CD4-positive, alpha-beta T cell treated with Interleukin-4 for 1 hour (primary cell): Measurements from ENCODE around the gene BCR.

Experiments used
- DNase-seq, 2 donors: peaks; one replicate each; pipeline ENCODE4 v3.0.0-alpha.2; 2020 to 2022

BCR gene

GRCh38 chr22:23202812-23203451, 22.6 kb downstream of the BCR start:
- no peak for DNase-seq

GRCh38 chr22:23203452-23204124, 23.3 kb downstream of the BCR start:
- no peak for DNase-seq

GRCh38 chr22:23204125-23204488, 23.8 kb downstream of the BCR start:
- DNase-seq: no peak

DNA sequence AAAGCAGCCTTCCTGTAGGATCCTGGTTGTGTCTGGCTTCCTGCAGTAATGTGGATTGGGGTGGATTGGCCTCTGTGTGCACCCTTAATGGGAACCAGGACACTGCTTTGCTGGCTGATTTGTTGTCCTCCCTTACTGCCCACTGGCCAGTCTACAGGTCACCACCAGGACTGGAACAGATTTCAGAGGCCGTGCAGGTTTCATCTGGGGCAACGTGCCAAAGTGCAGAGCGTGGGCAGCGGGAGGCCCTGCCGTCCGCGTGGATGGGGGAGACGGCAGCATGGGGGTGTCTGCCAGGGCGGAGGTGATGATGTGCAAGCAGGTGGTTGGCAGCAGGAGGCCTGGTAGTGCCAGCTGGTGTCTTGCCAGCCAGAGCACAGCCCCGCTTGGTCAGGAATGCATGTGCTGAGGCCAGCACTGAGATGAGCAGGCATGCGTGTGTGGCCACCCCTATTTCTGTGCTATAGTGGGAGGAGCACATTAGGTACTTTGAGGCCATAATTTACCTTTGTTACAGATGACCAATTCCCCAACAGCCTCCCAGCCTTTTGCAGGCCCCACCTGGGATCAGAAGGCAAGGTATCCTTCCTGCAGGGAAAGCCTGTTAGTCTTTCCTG, 24.3 kb downstream of the BCR start:
- no peak for DNase-seq

GRCh38 chr22:23205339-23206049, 25.2 kb downstream of the BCR start:
- no peak for DNase-seq

DNA sequence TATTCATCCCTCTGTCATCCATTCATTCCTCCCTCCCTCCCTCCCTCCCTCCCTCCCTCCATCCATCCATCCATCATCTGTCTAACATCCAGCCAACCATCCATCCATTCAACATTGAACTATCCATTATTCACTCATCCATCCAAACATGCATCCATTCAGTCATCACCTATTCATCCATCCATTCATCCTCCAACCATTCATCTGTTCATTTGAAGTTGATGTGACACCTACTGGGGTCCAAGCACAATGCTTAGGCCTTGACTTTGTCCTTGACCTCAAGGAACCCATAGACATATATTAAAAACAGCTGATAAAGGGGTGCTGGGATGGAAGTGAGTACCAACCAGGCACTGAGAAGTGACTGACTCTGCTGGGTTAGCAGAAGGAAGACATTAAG, 26.6 kb downstream of the BCR start:
- DNase-seq: no peak

- DNase-seq: peak in 1 of 2 donors; percentile 27
These were observed 27.6 kb downstream of the BCR start for GRCh38 chr22:23207729-23208393.

GRCh38 chr22:23210428-23211170, 30.3 kb downstream of the BCR start:
- DNase-seq: no peak

DNA sequence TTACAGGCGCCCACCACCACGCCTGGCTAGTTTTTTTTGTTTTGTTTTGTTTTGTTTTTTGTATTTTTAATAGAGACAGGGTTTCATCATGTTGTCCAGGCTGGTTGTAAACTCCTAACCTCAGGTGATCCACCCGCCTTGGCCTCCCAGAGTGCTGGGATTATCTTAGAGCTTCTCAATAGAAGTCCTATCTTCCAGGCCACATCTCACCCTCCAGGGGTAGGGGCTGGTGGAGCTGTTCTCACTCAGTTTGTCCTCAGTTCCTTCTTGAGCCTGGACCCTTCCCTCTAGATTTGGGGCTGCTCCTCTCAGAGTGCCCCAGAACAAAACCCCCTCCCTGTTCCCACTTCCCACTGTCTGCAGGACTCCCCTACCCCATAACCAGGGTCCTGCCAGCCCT, 31.3 kb downstream of the BCR start:
- DNase-seq: no peak

DNA sequence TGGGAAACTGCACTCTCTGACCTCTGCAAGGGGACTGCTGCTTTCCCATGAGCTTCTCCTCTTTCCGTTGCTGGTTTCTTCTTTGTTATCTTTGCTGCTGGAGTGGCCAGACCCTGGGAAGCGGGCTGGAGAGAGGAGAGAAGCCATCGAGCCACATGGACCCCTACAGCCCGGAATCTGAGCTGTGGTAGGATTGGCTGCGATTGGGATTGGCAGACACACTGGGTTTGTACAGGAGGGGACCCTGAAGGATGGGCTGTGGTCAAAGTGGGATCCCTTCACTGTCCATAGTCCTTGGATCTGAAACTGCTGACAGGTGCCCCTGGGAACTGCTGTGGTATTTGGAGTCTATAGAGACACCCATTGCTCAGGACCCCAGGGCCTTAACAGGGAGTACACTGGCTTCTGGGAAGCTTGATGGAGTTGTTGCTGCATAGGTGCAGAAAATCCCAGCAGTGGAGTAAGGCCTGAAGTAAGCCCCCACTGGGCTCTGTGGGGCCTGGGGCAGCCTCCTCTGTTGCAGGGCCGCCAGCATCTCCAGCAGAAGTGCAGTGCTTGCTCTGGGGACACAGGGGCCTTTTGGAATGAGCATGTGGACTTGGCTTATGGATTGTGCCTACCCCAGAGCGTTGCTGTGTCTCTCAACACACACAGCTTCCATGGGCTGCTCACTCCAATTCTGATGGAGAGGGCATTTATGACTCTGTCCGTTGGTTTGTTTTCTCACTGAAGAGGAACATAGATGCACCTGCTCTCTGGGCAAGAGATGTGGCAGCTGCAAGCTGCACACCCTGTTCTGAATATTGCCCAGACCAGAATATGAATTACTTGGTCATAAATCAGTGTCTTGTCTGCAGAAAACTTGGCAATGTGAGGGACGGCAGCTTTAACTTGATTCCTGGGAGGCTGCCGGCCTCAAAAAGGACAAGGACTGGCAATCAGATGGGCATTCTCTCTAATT, 32.0 kb downstream of the BCR start:
- DNase-seq: no peak

DNA sequence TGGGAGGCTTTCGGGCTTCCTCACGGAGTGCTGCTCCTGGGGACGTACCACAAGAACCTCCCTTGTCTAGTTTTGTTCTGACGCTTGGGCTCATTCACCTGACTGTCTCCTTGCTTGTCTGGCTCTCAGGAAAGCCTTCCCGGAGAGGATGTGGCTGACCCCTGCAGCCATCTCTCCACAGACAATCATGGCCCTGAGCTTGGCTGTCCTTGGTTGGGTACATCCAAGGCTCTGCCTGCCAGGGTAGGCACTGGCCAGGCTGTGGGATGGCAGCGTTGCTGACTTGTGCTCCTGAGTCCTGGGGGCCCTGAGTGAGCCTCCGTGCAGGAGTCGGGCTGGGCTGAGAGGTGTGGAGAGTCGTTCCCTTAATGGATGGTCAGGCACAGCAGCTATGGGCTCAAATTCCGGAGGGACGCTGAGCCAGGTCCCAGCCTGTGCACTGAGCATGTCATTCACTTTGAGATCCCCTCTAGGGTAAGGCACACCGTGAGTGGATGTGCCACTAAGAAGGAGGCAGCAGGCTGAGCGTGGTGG, 32.8 kb downstream of the BCR start:
- DNase-seq: no peak

DNA sequence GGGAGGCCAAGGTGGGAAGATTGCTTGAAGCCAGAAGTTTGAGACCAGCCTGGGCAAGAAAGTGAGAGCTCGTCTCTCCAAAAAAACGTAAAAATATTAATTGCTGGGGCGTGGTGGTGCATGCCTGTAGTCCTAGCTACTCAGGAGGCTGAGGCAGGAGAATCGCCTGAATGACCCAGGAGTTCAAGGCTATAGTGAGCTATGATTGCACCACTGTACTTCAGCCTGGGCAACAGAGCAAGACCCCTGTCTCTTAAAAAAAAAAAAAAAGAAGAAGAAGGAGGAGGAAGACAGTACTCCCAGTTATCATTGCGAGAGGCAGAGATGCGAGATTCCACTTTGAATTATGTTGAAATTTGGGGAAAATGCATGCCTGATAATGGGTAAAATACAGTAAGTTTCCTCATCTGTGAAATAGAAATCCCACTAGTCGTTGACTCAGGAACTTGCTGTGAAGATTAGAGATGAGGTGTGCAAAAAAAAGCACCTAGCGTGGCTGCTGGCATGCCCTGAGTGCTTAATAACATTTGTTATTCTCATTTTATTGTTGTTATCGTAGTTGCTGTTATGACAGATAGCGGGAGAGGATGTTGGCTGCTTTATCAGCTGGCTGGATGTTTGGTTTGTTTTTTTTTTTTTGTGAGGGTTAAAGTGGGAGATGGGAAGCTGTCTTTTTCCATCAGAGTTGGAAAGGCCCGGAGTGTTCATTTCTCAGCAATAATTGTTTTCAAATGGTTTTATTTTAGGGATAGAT, 33.4 kb downstream of the BCR start:
- DNase-seq: no peak

GRCh38 chr22:23214398-23214797, 34.1 kb downstream of the BCR start:
- no peak for DNase-seq

- no peak for DNase-seq
These were observed 35.3 kb downstream of the BCR start for GRCh38 chr22:23215294-23216241.

DNA sequence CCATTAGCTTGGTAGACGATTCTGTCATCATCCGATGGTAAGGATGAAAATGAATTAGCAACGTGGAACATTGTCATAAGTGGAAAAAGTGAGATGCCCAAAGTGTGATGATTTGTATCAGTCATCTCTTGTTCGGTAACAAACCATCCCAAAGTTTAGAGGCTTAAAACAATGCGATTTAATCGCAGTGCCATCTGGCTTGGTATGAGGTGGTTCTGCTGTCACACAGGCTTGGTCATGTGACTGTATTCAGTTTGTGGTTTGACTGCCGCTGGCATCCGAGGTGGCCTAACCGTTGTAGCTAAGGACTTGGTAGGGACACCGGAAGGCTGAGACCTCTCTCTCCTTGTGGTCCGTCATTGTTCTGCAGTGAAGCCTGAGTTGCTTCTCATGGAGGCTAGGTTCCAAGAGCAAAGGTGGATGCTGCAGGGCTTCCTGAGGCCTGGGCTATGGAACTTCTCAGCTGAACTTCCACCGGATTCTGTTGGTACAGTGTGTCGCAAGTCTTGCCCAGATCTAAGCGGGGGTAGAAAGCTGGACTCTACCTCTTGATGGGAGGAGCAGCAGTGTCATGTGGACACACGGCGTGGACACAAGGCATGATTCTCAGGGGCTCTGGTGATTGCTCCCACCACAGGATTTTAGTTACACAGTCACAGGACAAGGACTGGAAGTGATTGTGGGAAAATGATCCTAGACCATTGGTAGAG, 36.3 kb downstream of the BCR start:
- peak; percentile 48 to 56 for DNase-seq

DNA sequence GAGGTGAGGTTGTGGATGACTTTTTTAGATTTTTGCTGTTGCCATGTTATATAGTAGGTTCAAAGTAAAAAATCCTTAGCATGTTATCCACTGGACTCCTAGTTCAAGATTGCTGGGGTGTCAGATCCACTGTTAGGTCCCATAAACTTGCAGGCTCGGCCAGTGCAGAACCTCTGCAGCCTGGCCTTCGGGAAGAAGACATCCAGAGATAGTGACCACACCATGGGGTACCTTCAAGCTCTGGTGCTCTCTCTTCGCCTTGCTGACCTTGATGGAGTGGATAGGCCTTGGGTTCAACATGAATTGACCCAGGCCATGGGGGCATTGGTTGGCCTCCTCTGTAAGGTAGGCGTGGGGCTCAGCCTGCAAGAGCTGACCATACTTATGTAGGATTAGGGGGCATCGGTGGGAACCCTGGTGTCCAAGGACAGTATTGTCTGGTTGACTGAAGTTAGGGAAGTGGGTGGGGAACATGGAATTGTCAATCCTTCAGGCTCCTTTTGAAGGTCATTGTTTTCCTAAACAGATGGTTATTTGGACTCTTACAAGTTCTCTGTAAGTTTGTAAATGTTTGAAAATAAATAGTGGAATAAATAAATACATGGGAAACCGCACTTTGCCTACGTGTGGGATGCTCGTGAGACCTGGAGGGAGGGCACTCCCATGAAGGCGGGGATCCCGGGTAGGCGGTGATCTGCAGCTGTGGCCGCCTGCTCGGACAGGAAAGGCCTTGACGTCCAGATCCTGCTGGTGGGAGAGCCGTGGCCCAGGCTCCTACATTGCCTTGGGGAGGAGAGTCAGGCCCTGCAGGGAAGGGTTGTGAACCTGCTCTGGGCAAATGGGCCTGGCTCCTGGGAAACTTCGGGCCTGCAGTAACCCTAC, 37.1 kb downstream of the BCR start:
- DNase-seq: no peak
